Measurements from ENCODE around the gene WTAP. TPM values are rescaled to one million over a fixed set of nuclear protein-coding genes. Genes with fewer than 3 reads are reported as not detected.

Gene WTAP
- total and polyA plus RNA-seq, 2 of the 4 experiments (the other 2 are of a cell fraction), result 30.2 to 92.3 TPM

DNA sequence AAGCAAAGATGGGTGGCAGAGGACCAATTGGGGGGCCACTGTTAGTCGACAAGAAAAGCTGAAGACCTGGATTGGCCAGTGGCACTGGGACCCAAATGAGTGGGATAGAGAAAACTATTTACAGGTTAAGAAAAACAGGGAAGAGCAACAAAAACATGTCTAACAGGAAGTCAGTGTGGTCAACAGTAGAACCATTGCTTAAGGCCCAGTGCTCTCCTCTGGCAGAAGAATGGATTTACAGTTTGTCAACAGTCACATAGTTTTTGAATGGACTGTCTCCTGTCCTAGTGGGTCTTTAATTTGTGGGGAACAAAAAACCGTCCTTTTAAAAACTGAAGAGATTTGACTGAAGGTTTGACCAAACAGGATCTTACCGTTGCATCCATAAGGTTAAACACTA is 12.1 kb upstream of the WTAP start:
- H2AK5ac ChIP-seq (ENCODE audit: low read depth, low read length), result no peak overlapping the region
- H2AK9ac ChIP-seq (replicated peaks; ENCODE audit: low read depth, low read length, poor library complexity), result no peak overlapping the region
- 0 out of 2 replicates have a peak, but pooled peaks cover 3% of the 10 kb centered on the region for H4K20me1 ChIP-seq (ENCODE audit: insufficient read depth, low read length)
- no TSS peak for BruUV-seq (replicated peaks)
- no peak overlapping the region for H3K14ac ChIP-seq (replicated peaks; ENCODE audit: low read depth, low read length)
- POLR2A ChIA-PET (ENCODE audit: unreplicated experiment), result no interaction called here
- H4K5ac ChIP-seq (ENCODE audit: low read depth, low read length), result no peak overlapping the region; the same call in 1 of the 2 replicates
- H3K4me3 ChIP-seq (ENCODE audit: insufficient read depth, low read depth, low read length), result no peak overlapping the region
- ATAC-seq (ENCODE audit: low read depth), result no peak
- peaks cover 21 to 51% of the 10 kb centered on the region in 2 experiments for H3K79me1 ChIP-seq (ENCODE audit: low read depth in 1 of 2, low read length in 2 of 2)
- H3K9ac ChIP-seq (ENCODE audit: low read depth, low read length), result no peak overlapping the region
- H3K23ac ChIP-seq (ENCODE audit: low read depth, low read length), result peak overlapping the region; percentile 21; the same call in 1 of the 2 replicates
- no peak overlapping the region for H4K91ac ChIP-seq (ENCODE audit: insufficient read depth, low read depth, low read length)
- dilution Hi-C loops (cut with HindIII; ENCODE audit: low sequenced_read_pairs, unreplicated experiment) (no loop called here), in situ Hi-C loops (cut with MboI; ENCODE audit: low sequenced_read_pairs) (loop anchor here (25.0 kb wide), 1 partner anchor 1078 kb away; the partner anchor contains the start of gene DYNLT1), intact Hi-C loops (cut with micrococcal nuclease) (no loop called here)
- H3K4ac ChIP-seq (ENCODE audit: low read depth, low read length), result peak overlapping the region; percentile 3; the same call in 1 of the 2 replicates
- no peak overlapping the region for H3K4me2 ChIP-seq (ENCODE audit: low read depth, low read length)
- H2BK120ac ChIP-seq (ENCODE audit: low read depth, low read length), result no peak overlapping the region
- no peaks in the 10 kb centered on the region for H3K9me3 ChIP-seq (ENCODE audit: control insufficient read depth, insufficient read depth, low read length)
- DNase-seq, result no peak
- 100% methylated on average over 1 of the region's 3 CpGs; no CpG with 5 or more reads in 1 of the 2 experiments for WGBS, 2 experiments (ENCODE audit: extremely low coverage in 2 of 2, insufficient read length in 1 of 2)
- H3K27me3 ChIP-seq (ENCODE audit: control insufficient read depth, insufficient read depth, low read length), result no peaks in the 10 kb centered on the region
- H2BK5ac ChIP-seq (ENCODE audit: low read depth, low read length, poor library complexity, severe bottlenecking), result no peak overlapping the region
- H4K8ac ChIP-seq (ENCODE audit: low read depth in 2 of 2, low read length in 2 of 2), result no peak overlapping the region
- H3K27ac ChIP-seq (ENCODE audit: insufficient read depth, low read length), result no peak overlapping the region
- peak overlapping the region; percentile 7; the same call in 1 of the 3 replicates for H2BK15ac ChIP-seq (ENCODE audit: low read depth, low read length)
- peaks cover 12% of the 10 kb centered on the region for H3K4me1 ChIP-seq (ENCODE audit: control insufficient read depth, insufficient read depth, low read length)
- H2AFZ ChIP-seq (replicated peaks; ENCODE audit: low read length, poor library complexity), result no peak overlapping the region
- H3K18ac ChIP-seq (ENCODE audit: low read depth, low read length), result peak overlapping the region; percentile 8; the same call in 1 of the 2 replicates
- no peak overlapping the region for H3K56ac ChIP-seq (ENCODE audit: extremely low read depth, insufficient read depth, low read length)
- H3K9me1 ChIP-seq (ENCODE audit: insufficient read depth, low read length), result peaks cover 10% of the 10 kb centered on the region
- H2BK20ac ChIP-seq (ENCODE audit: low read depth, low read length), result no peak overlapping the region; the same call in 1 of the 2 replicates
- 0 out of 2 replicates have a peak, but pooled peaks cover 1% of the 10 kb centered on the region for H3K36me3 ChIP-seq (ENCODE audit: control insufficient read depth, insufficient read depth, low read length)
- CTCF ChIA-PET, result interaction anchor here (0.6 kb wide), 1 partner anchor 105 kb away, joined by 3 read pairs; no protein-coding TSS in a partner anchor
- TF ChIP-seq POLR2A (IDR thresholded peaks at IDR 0.05; ENCODE audit: low read depth, low read length), result no peak
- TF ChIP-seq RAD21 (IDR thresholded peaks at IDR 0.05; ENCODE audit: low read length), result no peak
- TF ChIP-seq, protein P1, sequence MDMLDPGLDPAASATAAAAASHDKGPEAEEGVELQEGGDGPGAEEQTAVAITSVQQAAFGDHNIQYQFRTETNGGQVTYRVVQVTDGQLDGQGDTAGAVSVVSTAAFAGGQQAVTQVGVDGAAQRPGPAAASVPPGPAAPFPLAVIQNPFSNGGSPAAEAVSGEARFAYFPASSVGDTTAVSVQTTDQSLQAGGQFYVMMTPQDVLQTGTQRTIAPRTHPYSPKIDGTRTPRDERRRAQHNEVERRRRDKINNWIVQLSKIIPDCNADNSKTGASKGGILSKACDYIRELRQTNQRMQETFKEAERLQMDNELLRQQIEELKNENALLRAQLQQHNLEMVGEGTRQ (IDR thresholded peaks at IDR 0.05; ENCODE audit: low read depth, low read length), result no peak
- no peak for TF ChIP-seq NFE2L2 (IDR thresholded peaks at IDR 0.05; ENCODE audit: low read depth, low read length)
- no peak for TF ChIP-seq MAZ (IDR thresholded peaks at IDR 0.05; ENCODE audit: borderline replicate concordance, low read depth, low read length)
- TF ChIP-seq, protein P2, sequence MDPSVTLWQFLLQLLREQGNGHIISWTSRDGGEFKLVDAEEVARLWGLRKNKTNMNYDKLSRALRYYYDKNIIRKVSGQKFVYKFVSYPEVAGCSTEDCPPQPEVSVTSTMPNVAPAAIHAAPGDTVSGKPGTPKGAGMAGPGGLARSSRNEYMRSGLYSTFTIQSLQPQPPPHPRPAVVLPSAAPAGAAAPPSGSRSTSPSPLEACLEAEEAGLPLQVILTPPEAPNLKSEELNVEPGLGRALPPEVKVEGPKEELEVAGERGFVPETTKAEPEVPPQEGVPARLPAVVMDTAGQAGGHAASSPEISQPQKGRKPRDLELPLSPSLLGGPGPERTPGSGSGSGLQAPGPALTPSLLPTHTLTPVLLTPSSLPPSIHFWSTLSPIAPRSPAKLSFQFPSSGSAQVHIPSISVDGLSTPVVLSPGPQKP (IDR thresholded peaks at IDR 0.05; ENCODE audit: borderline replicate concordance, low read depth, low read length), result no peak
- no peak for TF ChIP-seq RCOR1 (IDR thresholded peaks at IDR 0.05; ENCODE audit: insufficient replicate concordance, low read length)
- TF ChIP-seq CHD1 (IDR thresholded peaks at IDR 0.05; ENCODE audit: low read depth, low read length), result no peak
- TF ChIP-seq CEBPB (IDR thresholded peaks at IDR 0.05; ENCODE audit: low read depth, low read length), result no peak
- TF ChIP-seq, protein P3, sequence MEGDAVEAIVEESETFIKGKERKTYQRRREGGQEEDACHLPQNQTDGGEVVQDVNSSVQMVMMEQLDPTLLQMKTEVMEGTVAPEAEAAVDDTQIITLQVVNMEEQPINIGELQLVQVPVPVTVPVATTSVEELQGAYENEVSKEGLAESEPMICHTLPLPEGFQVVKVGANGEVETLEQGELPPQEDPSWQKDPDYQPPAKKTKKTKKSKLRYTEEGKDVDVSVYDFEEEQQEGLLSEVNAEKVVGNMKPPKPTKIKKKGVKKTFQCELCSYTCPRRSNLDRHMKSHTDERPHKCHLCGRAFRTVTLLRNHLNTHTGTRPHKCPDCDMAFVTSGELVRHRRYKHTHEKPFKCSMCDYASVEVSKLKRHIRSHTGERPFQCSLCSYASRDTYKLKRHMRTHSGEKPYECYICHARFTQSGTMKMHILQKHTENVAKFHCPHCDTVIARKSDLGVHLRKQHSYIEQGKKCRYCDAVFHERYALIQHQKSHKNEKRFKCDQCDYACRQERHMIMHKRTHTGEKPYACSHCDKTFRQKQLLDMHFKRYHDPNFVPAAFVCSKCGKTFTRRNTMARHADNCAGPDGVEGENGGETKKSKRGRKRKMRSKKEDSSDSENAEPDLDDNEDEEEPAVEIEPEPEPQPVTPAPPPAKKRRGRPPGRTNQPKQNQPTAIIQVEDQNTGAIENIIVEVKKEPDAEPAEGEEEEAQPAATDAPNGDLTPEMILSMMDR (conservative IDR thresholded peaks at IDR 0.05; ENCODE audit: low read depth, low read length), result no peak
- no peak for TF ChIP-seq FOS (IDR thresholded peaks at IDR 0.05; ENCODE audit: low read depth, low read length)
- TF ChIP-seq BHLHE40 (IDR thresholded peaks at IDR 0.05; ENCODE audit: low read depth, low read length), result no peak
- no peak for TF ChIP-seq SMC3 (IDR thresholded peaks at IDR 0.05; ENCODE audit: low read depth, low read length)
- TF ChIP-seq RFX5 (IDR thresholded peaks at IDR 0.05; ENCODE audit: low read depth, low read length), result no peak
- TF ChIP-seq MXI1 (IDR thresholded peaks at IDR 0.05; ENCODE audit: borderline replicate concordance, low read depth, low read length), result no peak
- no peak for TF ChIP-seq MAFK (IDR thresholded peaks at IDR 0.05; ENCODE audit: low read depth, low read length)
